ENCODE results near the gene FMO2. TPM values are rescaled to one million over a fixed set of nuclear protein-coding genes. Genes with fewer than 3 reads are reported as not detected.

FMO2 gene
- total and polyA plus RNA-seq, 2 donors (not counting 1 experiment from before 2014, with no cell fraction given): 104 to 136 TPM

DNA sequence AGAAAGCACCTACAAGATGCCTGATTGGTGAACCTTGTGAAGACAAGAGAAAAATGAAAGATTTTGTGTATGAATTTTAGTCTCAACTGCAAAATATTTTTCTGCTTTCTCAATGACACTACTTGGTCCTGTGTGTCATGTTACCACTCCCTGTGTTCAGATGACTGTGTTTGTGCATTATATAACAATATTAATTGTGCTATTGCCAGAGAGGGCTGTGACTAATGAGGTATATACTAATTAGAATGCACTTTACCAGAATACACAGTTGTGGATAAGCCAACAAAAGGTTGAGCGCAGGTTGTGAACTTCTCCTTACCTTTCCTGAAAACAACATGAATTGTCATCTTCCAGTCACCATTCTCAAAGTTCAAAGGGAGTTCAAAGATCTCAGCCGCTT lies 17.3 kb upstream of the FMO2 start:
- H3K27ac ChIP-seq (ENCODE audit: insufficient read depth, low read length): no peak overlapping the region
- H3K9me3 ChIP-seq (ENCODE audit: control insufficient read depth, insufficient read depth, low read depth, low read length): no peaks in the 10 kb centered on the region
- no peak overlapping the region for H3K4me2 ChIP-seq (ENCODE audit: extremely low read depth, insufficient read depth, low read length)
- no peaks in the 10 kb centered on the region for H3K79me2 ChIP-seq (ENCODE audit: control insufficient read depth, insufficient read depth, low read length)
- no peaks in the 10 kb centered on the region for H4K20me1 ChIP-seq (ENCODE audit: control insufficient read depth, extremely low read depth, insufficient read depth, low read length)
- no peak overlapping the region for H3K4me3 ChIP-seq (replicated peaks in 1 of 4; ENCODE audit: control extremely low read depth in 1 of 4, insufficient read depth in 1 of 4, low read depth in 3 of 4, low read length in 4 of 4)
- TF ChIP-seq EZH2 (IDR thresholded peaks at IDR 0.05; ENCODE audit: low read length, missing control alignments): no peak
- TF ChIP-seq CTCF (conservative IDR thresholded peaks at IDR 0.05 in 1 of 2, IDR thresholded peaks at IDR 0.05 in 1 of 2; ENCODE audit: low read depth in 1 of 2, low read length in 2 of 2): no peak
- no peak for DNase-seq (ENCODE audit: low read depth in 2 of 2)
- no peak overlapping the region for H2AFZ ChIP-seq (ENCODE audit: low read length)
- no peaks in the 10 kb centered on the region for H3K36me3 ChIP-seq (ENCODE audit: control insufficient read depth, insufficient read depth, low read length)
- H3K27me3 ChIP-seq (ENCODE audit: control insufficient read depth, insufficient read depth, low read length): no peaks in the 10 kb centered on the region
- no peaks in the 10 kb centered on the region for H3K4me1 ChIP-seq (ENCODE audit: control insufficient read depth, extremely low read depth, insufficient read depth, low read length)
- no peak overlapping the region for H3K9ac ChIP-seq (ENCODE audit: insufficient read depth, low read length)

DNA sequence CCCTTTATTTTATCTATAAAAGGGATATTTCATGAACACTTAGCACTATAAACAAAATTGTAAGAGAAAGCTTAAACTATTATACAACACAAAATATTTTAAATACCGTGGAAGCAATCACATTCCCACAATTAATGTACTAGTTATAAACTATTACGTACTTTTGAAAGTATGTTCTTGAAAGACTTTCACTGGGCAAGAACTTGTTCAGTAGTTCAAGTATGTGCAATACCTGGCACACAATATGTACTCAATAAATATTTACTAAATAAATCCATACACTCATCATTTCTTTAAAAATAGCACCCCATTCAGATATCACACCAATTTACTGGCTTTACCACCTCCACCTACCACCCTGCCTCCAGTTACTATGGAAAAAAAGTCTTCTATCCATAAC lies 12.6 kb upstream of the FMO2 start:
- Histone ChIP-seq H3K27ac (ENCODE audit: insufficient read depth, low read length) (no peak overlapping the region), H3K4me1 (ENCODE audit: control insufficient read depth, extremely low read depth, insufficient read depth, low read length) (no peaks in the 10 kb centered on the region), H4K20me1 (ENCODE audit: control insufficient read depth, extremely low read depth, insufficient read depth, low read length) (no peaks in the 10 kb centered on the region), H3K9me3 (ENCODE audit: control insufficient read depth, insufficient read depth, low read depth, low read length) (no peaks in the 10 kb centered on the region), H3K27me3 (ENCODE audit: control insufficient read depth, insufficient read depth, low read length) (no peaks in the 10 kb centered on the region), H3K9ac (ENCODE audit: insufficient read depth, low read length) (no peak overlapping the region), H3K4me2 (ENCODE audit: extremely low read depth, insufficient read depth, low read length) (no peak overlapping the region), H2AFZ (ENCODE audit: low read length) (no peak overlapping the region), H3K79me2 (ENCODE audit: control insufficient read depth, insufficient read depth, low read length) (no peaks in the 10 kb centered on the region), H3K36me3 (ENCODE audit: control insufficient read depth, insufficient read depth, low read length) (no peaks in the 10 kb centered on the region), H3K4me3 (replicated peaks in 1 of 4; ENCODE audit: control extremely low read depth in 1 of 4, insufficient read depth in 1 of 4, low read depth in 3 of 4, low read length in 4 of 4) (no peak overlapping the region)
- no peak for TF ChIP-seq CTCF (conservative IDR thresholded peaks at IDR 0.05 in 1 of 2, IDR thresholded peaks at IDR 0.05 in 1 of 2; ENCODE audit: low read depth in 1 of 2, low read length in 2 of 2)
- no peak for TF ChIP-seq EZH2 (IDR thresholded peaks at IDR 0.05; ENCODE audit: low read length, missing control alignments)
- peak in 1 of 2 donors; percentile 70 for DNase-seq (ENCODE audit: low read depth in 2 of 2)

DNA sequence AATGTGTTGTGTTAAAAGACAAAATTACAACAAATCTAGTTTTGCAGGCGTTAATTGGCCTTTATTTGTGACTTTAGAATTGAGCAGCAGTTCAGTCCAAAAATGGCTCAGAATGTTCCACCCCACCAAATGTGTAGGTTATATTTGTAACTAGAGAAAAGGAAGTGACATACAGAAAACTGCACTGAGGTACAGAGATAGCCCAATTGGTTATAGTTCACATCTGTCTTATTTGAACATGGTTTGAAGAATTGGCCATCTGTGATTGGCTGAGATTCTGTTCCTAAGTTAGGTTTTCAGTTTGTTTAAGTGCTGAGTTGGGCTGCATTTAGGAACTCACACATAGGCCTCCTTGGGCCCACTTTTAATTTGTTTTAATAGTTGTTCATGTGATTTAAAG lies 12.0 kb upstream of the FMO2 start:
- Histone ChIP-seq H3K4me3 (replicated peaks in 1 of 4; ENCODE audit: control extremely low read depth in 1 of 4, insufficient read depth in 1 of 4, low read depth in 3 of 4, low read length in 4 of 4) (no peak overlapping the region), H3K27ac (ENCODE audit: insufficient read depth, low read length) (no peak overlapping the region), H3K36me3 (ENCODE audit: control insufficient read depth, insufficient read depth, low read length) (no peaks in the 10 kb centered on the region), H3K27me3 (ENCODE audit: control insufficient read depth, insufficient read depth, low read length) (no peaks in the 10 kb centered on the region), H3K79me2 (ENCODE audit: control insufficient read depth, insufficient read depth, low read length) (no peaks in the 10 kb centered on the region), H3K4me1 (ENCODE audit: control insufficient read depth, extremely low read depth, insufficient read depth, low read length) (no peaks in the 10 kb centered on the region), H3K9ac (ENCODE audit: insufficient read depth, low read length) (no peak overlapping the region), H3K4me2 (ENCODE audit: extremely low read depth, insufficient read depth, low read length) (no peak overlapping the region), H2AFZ (ENCODE audit: low read length) (no peak overlapping the region), H3K9me3 (ENCODE audit: control insufficient read depth, insufficient read depth, low read depth, low read length) (no peaks in the 10 kb centered on the region), H4K20me1 (ENCODE audit: control insufficient read depth, extremely low read depth, insufficient read depth, low read length) (no peaks in the 10 kb centered on the region)
- no peak for TF ChIP-seq CTCF (conservative IDR thresholded peaks at IDR 0.05 in 1 of 2, IDR thresholded peaks at IDR 0.05 in 1 of 2; ENCODE audit: low read depth in 1 of 2, low read length in 2 of 2)
- TF ChIP-seq EZH2 (IDR thresholded peaks at IDR 0.05; ENCODE audit: low read length, missing control alignments): no peak
- DNase-seq (ENCODE audit: low read depth in 2 of 2): peak in 1 of 2 donors; percentile 28
